ENCODE results near the gene TRABD2B. TPM values are rescaled to one million over a fixed set of nuclear protein-coding genes. Genes with fewer than 3 reads are reported as not detected.

TRABD2B gene
- total RNA-seq, 3 donors from 2014 or later (not counting 1 experiment from before 2014, with no cell fraction given): not detected

DNA sequence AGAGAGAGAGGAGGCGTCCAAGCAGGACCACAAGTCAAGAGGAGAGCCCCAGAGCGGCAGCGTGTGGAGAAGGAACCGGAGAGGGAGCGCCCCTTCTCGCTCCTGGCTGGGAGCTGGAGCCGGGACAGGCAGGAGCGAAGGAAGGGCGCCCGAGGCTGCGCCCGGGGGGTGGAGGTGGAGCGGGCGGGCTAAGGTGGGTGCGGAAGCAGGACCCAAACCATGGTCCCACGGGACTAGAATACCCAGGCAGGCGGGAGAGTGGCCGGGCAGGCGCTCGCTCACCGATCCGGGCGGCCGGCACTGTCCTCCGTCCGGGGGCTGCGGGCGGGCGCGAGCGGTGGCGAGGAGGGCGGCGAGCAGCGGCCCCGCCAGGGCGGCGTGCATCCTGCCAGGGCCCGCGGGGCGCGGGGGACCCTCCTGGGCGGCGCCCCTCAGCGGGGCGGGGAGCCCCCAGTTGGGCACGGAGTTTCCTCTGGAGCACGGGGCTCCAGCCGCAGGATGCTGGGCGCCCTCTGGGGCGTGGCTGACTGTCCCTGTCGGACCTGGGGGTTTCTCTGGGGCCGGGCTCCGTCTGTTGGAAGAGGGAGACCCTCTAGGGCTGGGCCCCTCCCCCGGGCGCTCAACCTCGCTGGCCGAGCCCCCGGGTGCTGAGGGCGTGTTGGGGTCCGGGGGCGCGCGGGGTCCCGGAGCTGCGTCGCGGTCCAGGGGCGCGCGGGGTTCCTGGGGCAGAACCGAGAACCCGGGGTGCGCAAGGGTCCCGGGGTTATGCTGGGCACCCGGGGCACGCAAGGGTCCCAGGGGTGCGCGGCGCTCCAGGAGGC, 569 bp downstream of the TRABD2B start:
- Mint-ChIP-seq H3K27me3 (ENCODE audit: low read depth in 2 of 2) (peaks cover 54 to 71% of the 10 kb centered on the region in 2 donors), H3K27ac (no peak overlapping the region)
- no peak for ATAC-seq

DNA sequence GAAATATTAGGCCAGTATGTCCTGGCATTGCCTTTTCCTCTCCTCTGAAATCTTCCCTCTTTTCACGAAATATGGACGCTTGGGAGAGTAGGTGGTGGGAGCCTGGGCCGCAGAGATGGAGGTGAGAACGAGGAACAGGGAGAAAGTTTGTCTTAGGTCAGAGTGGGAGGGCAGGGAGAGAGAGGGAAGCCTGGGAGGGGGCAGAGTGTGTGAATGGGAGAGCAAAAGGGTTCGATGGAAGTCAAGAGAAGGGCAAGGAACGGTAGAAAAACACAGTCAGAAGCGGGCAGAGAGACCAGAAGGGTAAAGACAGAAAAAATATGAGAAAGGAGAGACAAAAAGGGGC, 1.2 kb downstream of the TRABD2B start:
- TF ChIP-seq, protein P1, sequence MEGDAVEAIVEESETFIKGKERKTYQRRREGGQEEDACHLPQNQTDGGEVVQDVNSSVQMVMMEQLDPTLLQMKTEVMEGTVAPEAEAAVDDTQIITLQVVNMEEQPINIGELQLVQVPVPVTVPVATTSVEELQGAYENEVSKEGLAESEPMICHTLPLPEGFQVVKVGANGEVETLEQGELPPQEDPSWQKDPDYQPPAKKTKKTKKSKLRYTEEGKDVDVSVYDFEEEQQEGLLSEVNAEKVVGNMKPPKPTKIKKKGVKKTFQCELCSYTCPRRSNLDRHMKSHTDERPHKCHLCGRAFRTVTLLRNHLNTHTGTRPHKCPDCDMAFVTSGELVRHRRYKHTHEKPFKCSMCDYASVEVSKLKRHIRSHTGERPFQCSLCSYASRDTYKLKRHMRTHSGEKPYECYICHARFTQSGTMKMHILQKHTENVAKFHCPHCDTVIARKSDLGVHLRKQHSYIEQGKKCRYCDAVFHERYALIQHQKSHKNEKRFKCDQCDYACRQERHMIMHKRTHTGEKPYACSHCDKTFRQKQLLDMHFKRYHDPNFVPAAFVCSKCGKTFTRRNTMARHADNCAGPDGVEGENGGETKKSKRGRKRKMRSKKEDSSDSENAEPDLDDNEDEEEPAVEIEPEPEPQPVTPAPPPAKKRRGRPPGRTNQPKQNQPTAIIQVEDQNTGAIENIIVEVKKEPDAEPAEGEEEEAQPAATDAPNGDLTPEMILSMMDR (IDR thresholded peaks at IDR 0.05): no peak
- ATAC-seq (no peak), DNase-seq (no peak)
- Mint-ChIP-seq H3K9me3 (no peaks in the 10 kb centered on the region), H3K4me1 (peaks cover 0 to 13% of the 10 kb centered on the region in 2 donors), H3K4me3 (peak overlapping the region; percentile 73), H3K27me3 (ENCODE audit: low read depth in 2 of 2) (peaks cover 54 to 77% of the 10 kb centered on the region in 2 donors), H3K36me3 (no peaks in the 10 kb centered on the region), H3K27ac (no peak overlapping the region)
- Histone ChIP-seq H3K27ac (ENCODE audit: low read length) (no peak overlapping the region), H3K4me1 (ENCODE audit: control insufficient read depth, insufficient read depth, low read length) (peaks cover 3% of the 10 kb centered on the region), H3K27me3 (ENCODE audit: control insufficient read depth, insufficient read depth, low read length) (peaks cover 13% of the 10 kb centered on the region), H3K9me3 (ENCODE audit: control insufficient read depth, insufficient read depth, low read length) (no peaks in the 10 kb centered on the region), H3K36me3 (ENCODE audit: control insufficient read depth, insufficient read depth, low read length) (no peaks in the 10 kb centered on the region), H3K4me3 (ENCODE audit: low read length) (no peak overlapping the region)
- WGBS (ENCODE audit: insufficient coverage): 49% methylated on average over 7 of the region's 7 CpGs
- intact Hi-C loops (cut with micrococcal nuclease): loop anchor here (2.0 kb wide), 1 partner anchor 241 kb away; no protein-coding TSS in a partner anchor

More for the DNA sequence above, 569 bp downstream of the TRABD2B start:
- H3K27me3 ChIP-seq (ENCODE audit: control insufficient read depth, insufficient read depth, low read length): peaks cover 13% of the 10 kb centered on the region
- H3K27ac ChIP-seq (ENCODE audit: low read length): no peak overlapping the region
- H3K4me1 ChIP-seq (ENCODE audit: control insufficient read depth, insufficient read depth, low read length): peaks cover 3% of the 10 kb centered on the region
- H3K36me3 Mint-ChIP-seq: no peaks in the 10 kb centered on the region
- H3K4me3 Mint-ChIP-seq: peak overlapping the region; percentile 73
- intact Hi-C loops (cut with micrococcal nuclease): loop anchor here (2.0 kb wide), 1 partner anchor 240 kb away; no protein-coding TSS in a partner anchor
- TF ChIP-seq, protein P1 (IDR thresholded peaks at IDR 0.05): no peak
- WGBS (ENCODE audit: insufficient coverage): 3% methylated on average over 80 of the region's 80 CpGs
- no peak for DNase-seq
- H3K4me1 Mint-ChIP-seq: peaks cover 0 to 13% of the 10 kb centered on the region in 2 donors
- H3K9me3 ChIP-seq (ENCODE audit: control insufficient read depth, insufficient read depth, low read length): no peaks in the 10 kb centered on the region
- H3K9me3 Mint-ChIP-seq: no peaks in the 10 kb centered on the region
- no peaks in the 10 kb centered on the region for H3K36me3 ChIP-seq (ENCODE audit: control insufficient read depth, insufficient read depth, low read length)
- H3K4me3 ChIP-seq (ENCODE audit: low read length): no peak overlapping the region

DNA sequence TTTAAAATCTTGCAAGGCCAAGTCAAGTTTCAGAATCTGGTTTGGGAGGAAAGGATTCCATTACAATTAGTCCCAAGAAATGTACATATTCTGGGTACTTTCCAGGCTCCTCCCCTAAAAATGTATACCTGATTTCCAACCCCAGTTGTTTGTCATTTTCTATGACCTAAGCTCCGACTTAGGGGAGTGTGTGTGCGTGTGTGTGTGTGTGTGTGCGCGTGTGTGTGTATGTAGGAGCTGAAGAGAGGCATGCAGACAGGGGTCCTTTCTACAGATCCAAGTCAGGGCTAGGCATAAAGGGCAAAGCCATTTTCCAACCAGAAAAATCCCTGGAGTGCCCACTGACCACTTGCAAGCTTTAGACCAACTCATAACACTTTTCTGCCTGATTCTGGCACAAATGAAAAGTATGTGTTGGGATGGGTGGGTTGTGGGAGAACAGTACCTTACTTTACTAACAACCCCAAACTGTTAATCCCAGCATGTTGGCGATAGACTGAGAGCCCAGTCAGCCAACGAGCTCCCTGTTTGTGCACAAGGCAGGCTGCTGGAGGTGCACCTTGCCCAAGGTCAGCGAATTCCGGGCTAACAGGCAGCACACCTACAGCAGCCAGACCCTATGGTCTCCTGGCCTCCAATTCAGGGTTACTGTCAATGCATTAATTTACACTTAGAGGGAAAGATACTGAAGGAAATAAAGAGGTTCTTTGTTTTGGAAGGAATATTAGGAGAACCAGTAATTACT, 1.7 kb downstream of the TRABD2B start:
- Histone ChIP-seq H3K36me3 (ENCODE audit: control insufficient read depth, insufficient read depth, low read length) (no peaks in the 10 kb centered on the region), H3K27ac (ENCODE audit: low read length) (no peak overlapping the region), H3K4me1 (ENCODE audit: control insufficient read depth, insufficient read depth, low read length) (peaks cover 3% of the 10 kb centered on the region), H3K9me3 (ENCODE audit: control insufficient read depth, insufficient read depth, low read length) (no peaks in the 10 kb centered on the region), H3K27me3 (ENCODE audit: control insufficient read depth, insufficient read depth, low read length) (peaks cover 13% of the 10 kb centered on the region), H3K4me3 (ENCODE audit: low read length) (no peak overlapping the region)
- Mint-ChIP-seq H3K36me3 (no peaks in the 10 kb centered on the region), H3K27me3 (ENCODE audit: low read depth in 2 of 2) (peaks cover 54 to 82% of the 10 kb centered on the region in 2 donors), H3K9me3 (no peaks in the 10 kb centered on the region), H3K4me1 (peaks cover 0 to 13% of the 10 kb centered on the region in 2 donors), H3K4me3 (peak overlapping the region; percentile 73), H3K27ac (no peak overlapping the region)
- TF ChIP-seq, protein P1 (IDR thresholded peaks at IDR 0.05): no peak
- DNase-seq (no peak), ATAC-seq (no peak)
- WGBS (ENCODE audit: insufficient coverage): 89% methylated on average over 8 of the region's 8 CpGs
- intact Hi-C loops (cut with micrococcal nuclease): loop anchor here (2.0 kb wide), 1 partner anchor 241 kb away; no protein-coding TSS in a partner anchor

Measured in natural killer cell (primary cell).